Endothelial cell (in vitro differentiated cells): Measurements from ENCODE around the gene ZNF362. TPM values are rescaled to one million over a fixed set of nuclear protein-coding genes. Genes with fewer than 3 reads are reported as not detected.

Experiments
- DNase-seq: peaks from one replicate; pipeline ENCODE4 v3.0.0; 2021; ENCODE audit warnings: low spot score
- H3K27ac Mint-ChIP-seq: one replicate; pipeline ENCODE4 v1.8.0; 2021; ENCODE audit warnings: mixed read lengths, inconsistent platforms; ENCODE audit not compliant: unreplicated experiment
- H3K27me3 Mint-ChIP-seq: one replicate; pipeline ENCODE4 v1.8.0; 2021; ENCODE audit warnings: mild to moderate bottlenecking, moderate library complexity, mixed read lengths, inconsistent platforms; ENCODE audit not compliant: unreplicated experiment
- H3K36me3 Mint-ChIP-seq: one replicate; pipeline ENCODE4 v1.8.0; 2021; ENCODE audit warnings: mild to moderate bottlenecking, low read depth, mixed read lengths, inconsistent platforms; ENCODE audit not compliant: unreplicated experiment
- H3K4me1 Mint-ChIP-seq: one replicate; pipeline ENCODE4 v1.8.0; 2021; ENCODE audit warnings: mild to moderate bottlenecking, mixed read lengths, inconsistent platforms; ENCODE audit not compliant: unreplicated experiment
- H3K4me3 Mint-ChIP-seq: one replicate; pipeline ENCODE4 v1.8.0; 2021; ENCODE audit warnings: mild to moderate bottlenecking, mixed read lengths, inconsistent platforms; ENCODE audit not compliant: unreplicated experiment
- H3K9me3 Mint-ChIP-seq: one replicate; pipeline ENCODE4 v1.8.0; 2021; ENCODE audit warnings: mixed read lengths, inconsistent platforms; ENCODE audit not compliant: unreplicated experiment
- total RNA-seq: library from RNA; stranded (reverse); fragmentation: NEBNext Ultra II Directional; extraction: Animal tissue kit (Norgen Biotek cat#: 25700); gene quantifications from one replicate; pipeline ENCODE4 v1.2.1, GENCODE V29; 2021; ENCODE audit not compliant: unreplicated experiment
- TF ChIP-seq, protein P1 (sequence below): fragments of 200-600 bp; sonication (generic); IDR thresholded peaks from one replicate; pipeline ENCODE4 v1.5.0; 2021; ENCODE audit warnings: antibody characterized with exemption; ENCODE audit not compliant: unreplicated experiment

The ZNF362 gene
- total RNA-seq, 1 donor from 2014 or later: 70.0 TPM

DNA sequence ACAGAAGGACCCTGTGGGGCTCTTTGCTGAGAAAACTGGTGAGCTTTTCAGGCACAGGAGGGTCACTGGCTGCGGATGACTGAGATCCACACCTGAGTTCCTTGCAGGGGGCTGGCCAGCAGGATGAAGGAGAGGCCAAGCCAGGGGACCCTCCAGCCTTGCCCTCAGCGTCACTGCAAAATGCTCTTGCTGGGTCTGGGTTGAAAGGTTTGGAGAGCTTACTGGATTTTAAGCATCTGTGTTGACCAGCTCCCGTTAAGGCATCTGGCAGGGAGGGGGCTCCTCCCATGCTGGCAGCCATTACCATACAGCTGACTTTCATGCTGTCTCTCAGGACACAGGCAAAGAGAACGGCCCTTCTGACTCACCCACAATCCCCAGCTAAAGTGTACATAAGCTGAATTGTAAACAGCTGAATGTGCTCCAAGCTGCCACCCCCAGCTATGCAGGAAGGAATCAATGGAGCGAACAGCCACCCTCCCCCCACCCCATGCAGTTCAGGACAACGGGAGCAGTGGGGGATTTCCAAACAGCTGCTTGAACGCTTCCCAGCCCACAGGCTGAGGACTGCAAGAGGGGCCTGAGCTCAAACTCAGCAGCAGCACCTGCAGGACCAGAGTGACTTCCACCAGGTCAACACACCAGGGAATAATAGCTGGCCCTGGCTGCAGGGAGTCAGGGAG lies 85.9 kb downstream of the ZNF362 start:
- TF ChIP-seq, protein P1, sequence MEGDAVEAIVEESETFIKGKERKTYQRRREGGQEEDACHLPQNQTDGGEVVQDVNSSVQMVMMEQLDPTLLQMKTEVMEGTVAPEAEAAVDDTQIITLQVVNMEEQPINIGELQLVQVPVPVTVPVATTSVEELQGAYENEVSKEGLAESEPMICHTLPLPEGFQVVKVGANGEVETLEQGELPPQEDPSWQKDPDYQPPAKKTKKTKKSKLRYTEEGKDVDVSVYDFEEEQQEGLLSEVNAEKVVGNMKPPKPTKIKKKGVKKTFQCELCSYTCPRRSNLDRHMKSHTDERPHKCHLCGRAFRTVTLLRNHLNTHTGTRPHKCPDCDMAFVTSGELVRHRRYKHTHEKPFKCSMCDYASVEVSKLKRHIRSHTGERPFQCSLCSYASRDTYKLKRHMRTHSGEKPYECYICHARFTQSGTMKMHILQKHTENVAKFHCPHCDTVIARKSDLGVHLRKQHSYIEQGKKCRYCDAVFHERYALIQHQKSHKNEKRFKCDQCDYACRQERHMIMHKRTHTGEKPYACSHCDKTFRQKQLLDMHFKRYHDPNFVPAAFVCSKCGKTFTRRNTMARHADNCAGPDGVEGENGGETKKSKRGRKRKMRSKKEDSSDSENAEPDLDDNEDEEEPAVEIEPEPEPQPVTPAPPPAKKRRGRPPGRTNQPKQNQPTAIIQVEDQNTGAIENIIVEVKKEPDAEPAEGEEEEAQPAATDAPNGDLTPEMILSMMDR: no peak
- Mint-ChIP-seq H3K27me3 (peaks cover 9% of the 10 kb centered on the region), H3K4me3 (peak overlapping the region; percentile 39), H3K4me1 (peaks cover 84% of the 10 kb centered on the region), H3K36me3 (peaks cover 39% of the 10 kb centered on the region), H3K9me3 (no peaks in the 10 kb centered on the region), H3K27ac (no peak overlapping the region)
- no peak for DNase-seq

DNA sequence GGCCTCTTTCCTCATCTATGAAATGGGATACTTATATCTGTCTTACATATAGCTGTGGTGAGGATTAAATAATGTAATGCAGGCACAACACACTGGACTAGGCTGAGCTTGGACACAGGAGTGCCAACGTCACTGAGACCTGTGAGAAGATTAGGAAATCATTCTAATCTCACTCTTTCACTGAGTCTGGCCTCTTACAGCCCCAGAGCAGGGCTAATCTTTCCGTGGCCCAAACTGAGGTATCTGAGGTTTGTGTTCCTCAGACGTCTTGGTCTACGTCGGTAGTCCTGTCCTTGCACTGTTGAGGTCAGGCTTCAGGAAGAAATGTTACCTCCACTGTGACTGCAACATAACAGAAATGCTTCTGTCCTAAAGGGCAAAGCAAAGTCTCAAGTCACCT lies 87.2 kb downstream of the ZNF362 start:
- H3K4me3 Mint-ChIP-seq: no peak overlapping the region
- TF ChIP-seq, protein P1: no peak

DNA sequence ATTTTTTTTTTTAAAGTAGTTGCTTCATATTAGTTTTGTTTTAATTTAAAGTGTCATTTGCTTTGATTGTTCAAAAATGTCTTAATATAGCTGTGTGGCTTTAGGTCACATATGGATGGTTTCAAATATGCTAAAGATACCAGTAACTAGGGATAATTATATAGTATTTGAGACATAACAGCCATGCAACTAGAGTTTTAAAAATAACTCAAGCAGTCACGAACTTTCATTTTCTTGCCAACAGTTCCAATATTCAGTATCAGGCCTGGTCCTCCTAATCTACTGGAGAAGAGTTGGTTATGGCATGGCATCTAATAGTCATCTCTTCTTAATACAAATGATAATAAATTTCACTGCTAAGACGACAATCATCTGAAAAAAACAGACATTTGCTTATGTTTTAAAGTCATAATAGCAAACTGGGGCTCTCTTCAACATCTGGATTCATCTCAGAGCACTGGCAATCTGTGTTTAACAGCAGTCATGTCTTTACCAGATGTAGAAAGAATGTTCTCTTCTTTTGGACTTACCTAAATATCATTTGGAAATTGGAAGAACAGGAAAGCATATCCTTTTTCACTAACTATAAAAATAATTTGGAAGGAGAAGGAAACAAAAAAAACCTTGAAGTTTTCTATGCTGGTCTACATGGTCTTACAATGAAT lies 88.7 kb downstream of the ZNF362 start:
- DNase-seq: no peak
- Mint-ChIP-seq H3K4me3 (peak overlapping the region; percentile 67), H3K27ac (peak overlapping the region; percentile 70), H3K4me1 (peaks cover 75% of the 10 kb centered on the region), H3K36me3 (peaks cover 44% of the 10 kb centered on the region), H3K27me3 (peaks cover 19% of the 10 kb centered on the region), H3K9me3 (no peaks in the 10 kb centered on the region)
- TF ChIP-seq, protein P1: no peak

More for the DNA sequence above, 87.2 kb downstream of the ZNF362 start:
- Mint-ChIP-seq H3K27ac (no peak overlapping the region), H3K27me3 (peaks cover 14% of the 10 kb centered on the region), H3K4me1 (peaks cover 84% of the 10 kb centered on the region), H3K36me3 (peaks cover 40% of the 10 kb centered on the region), H3K9me3 (no peaks in the 10 kb centered on the region)
- DNase-seq: no peak

DNA sequence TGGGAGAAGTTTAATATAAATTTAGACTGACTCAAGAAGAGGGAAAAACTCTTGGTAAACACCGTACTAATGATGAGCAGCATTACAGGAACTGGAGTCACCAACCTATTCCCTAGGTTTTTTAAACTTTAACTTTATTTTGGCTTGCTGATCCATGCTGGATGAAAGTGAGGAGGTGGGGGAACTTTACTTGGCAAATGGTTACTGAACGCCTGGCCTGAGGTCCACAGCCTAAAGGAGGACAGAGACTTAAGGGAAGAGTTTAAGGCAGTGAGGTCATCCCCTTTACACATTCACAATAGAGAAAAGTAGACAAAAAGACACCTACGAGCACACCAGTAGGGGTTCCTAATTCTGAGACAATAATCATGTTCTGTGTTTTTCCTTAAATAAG lies 90.2 kb downstream of the ZNF362 start:
- Mint-ChIP-seq H3K27ac (peak overlapping the region; percentile 100), H3K27me3 (peaks cover 27% of the 10 kb centered on the region), H3K9me3 (no peaks in the 10 kb centered on the region), H3K36me3 (peaks cover 38% of the 10 kb centered on the region), H3K4me1 (peaks cover 77% of the 10 kb centered on the region), H3K4me3 (peak overlapping the region; percentile 99)
- DNase-seq: no peak
- TF ChIP-seq, protein P1: no peak
